Spleen (tissue), 7 donors: Measurements from ENCODE around the gene DCUN1D3.

Experiments used
- POLR2A ChIP-seq, 3 donors: fragments of 450-650 bp; IDR thresholded peaks; one replicate each; pipeline ENCODE4 v1.5.1; 2017; ENCODE audit warnings: antibody characterized with exemption in 3 of 3, mild to moderate bottlenecking in 1 of 3
- TF ChIP-seq, protein P1 (sequence below), 11 experiments: fragments of 200-600 bp in 7 of 11; fragments of 450-650 bp in 4 of 11; sonication (generic) in 4 of 11; IDR thresholded peaks in 8 of 11; conservative IDR thresholded peaks in 3 of 11; 1 replicate in 7 of 11; 2 replicates in 4 of 11; pipeline versions ENCODE4 v1.4.0 to v1.8.0; 2016 to 2021; ENCODE audit warnings: antibody characterized with exemption in 11 of 11, inconsistent platforms in 4 of 11, mild to moderate bottlenecking in 1 of 11
- donor health status: DM: no; HTN: no; CAD: no; lungs with moderate emphysema.
- donor health status: DM: no; HTN: no; CAD: no.
- donor health status: DM: no; HTN: no; CAD: no.

GRCh38 chr16:20875355-20875650, 24.9 kb downstream of the DCUN1D3 start:
- TF ChIP-seq, protein P1, sequence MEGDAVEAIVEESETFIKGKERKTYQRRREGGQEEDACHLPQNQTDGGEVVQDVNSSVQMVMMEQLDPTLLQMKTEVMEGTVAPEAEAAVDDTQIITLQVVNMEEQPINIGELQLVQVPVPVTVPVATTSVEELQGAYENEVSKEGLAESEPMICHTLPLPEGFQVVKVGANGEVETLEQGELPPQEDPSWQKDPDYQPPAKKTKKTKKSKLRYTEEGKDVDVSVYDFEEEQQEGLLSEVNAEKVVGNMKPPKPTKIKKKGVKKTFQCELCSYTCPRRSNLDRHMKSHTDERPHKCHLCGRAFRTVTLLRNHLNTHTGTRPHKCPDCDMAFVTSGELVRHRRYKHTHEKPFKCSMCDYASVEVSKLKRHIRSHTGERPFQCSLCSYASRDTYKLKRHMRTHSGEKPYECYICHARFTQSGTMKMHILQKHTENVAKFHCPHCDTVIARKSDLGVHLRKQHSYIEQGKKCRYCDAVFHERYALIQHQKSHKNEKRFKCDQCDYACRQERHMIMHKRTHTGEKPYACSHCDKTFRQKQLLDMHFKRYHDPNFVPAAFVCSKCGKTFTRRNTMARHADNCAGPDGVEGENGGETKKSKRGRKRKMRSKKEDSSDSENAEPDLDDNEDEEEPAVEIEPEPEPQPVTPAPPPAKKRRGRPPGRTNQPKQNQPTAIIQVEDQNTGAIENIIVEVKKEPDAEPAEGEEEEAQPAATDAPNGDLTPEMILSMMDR (IDR thresholded peaks at IDR 0.05 in 8 of 11, conservative IDR thresholded peaks at IDR 0.05 in 3 of 11): no peak
- TF ChIP-seq POLR2A (IDR thresholded peaks at IDR 0.05): no peak
